Glutamatergic neuron (in vitro differentiated cells): ENCODE data around the gene CXXC5. TPM values are rescaled to one million over a fixed set of nuclear protein-coding genes. Genes with fewer than 3 reads are reported as not detected.
A peak's percentile ranks its signal among the peaks of the same experiment; 100 is the strongest.

Experiments
- DNase-seq: peaks from one replicate; pipeline ENCODE4 v3.0.0; 2022
- H3K27ac Mint-ChIP-seq: one replicate; pipeline ENCODE4 v1.8.0; 2020; ENCODE audit warnings: mild to moderate bottlenecking, mixed read lengths, inconsistent platforms; ENCODE audit not compliant: unreplicated experiment
- H3K27me3 Mint-ChIP-seq: one replicate; pipeline ENCODE4 v1.8.0; 2020; ENCODE audit warnings: mild to moderate bottlenecking, moderate library complexity, mixed read lengths, inconsistent platforms; ENCODE audit not compliant: unreplicated experiment
- H3K36me3 Mint-ChIP-seq: one replicate; pipeline ENCODE4 v1.8.0; 2020; ENCODE audit warnings: mild to moderate bottlenecking, mixed read lengths, inconsistent platforms; ENCODE audit not compliant: unreplicated experiment
- H3K4me1 Mint-ChIP-seq: one replicate; pipeline ENCODE4 v1.8.0; 2020; ENCODE audit warnings: mild to moderate bottlenecking, low read depth, mixed read lengths, inconsistent platforms; ENCODE audit not compliant: unreplicated experiment
- H3K4me3 Mint-ChIP-seq: one replicate; pipeline ENCODE4 v1.8.0; 2020; ENCODE audit warnings: mild to moderate bottlenecking, mixed read lengths, inconsistent platforms; ENCODE audit not compliant: unreplicated experiment
- H3K9me3 Mint-ChIP-seq: one replicate; pipeline ENCODE4 v1.8.0; 2020; ENCODE audit warnings: mild to moderate bottlenecking, moderate library complexity, mixed read lengths, inconsistent platforms; ENCODE audit not compliant: unreplicated experiment
- CTCF ChIP-seq: fragments of 200-600 bp; sonication (generic); IDR thresholded peaks from one replicate; pipeline ENCODE4 v1.5.0; 2021; ENCODE audit not compliant: partially characterized antibody, unreplicated experiment
- total RNA-seq: library from RNA; stranded (reverse); fragmentation: NEBNext Ultra II Directional; extraction: Animal tissue kit (Norgen Biotek cat#: 25700); gene quantifications from one replicate; pipeline ENCODE4 v1.2.1, GENCODE V29; 2021; ENCODE audit not compliant: unreplicated experiment

The CXXC5 gene
- total RNA-seq, 1 donor from 2014 or later, result 130 TPM

- Mint-ChIP-seq H3K27me3 (peaks cover 15% of the 10 kb centered on the region), H3K36me3 (no peaks in the 10 kb centered on the region), H3K4me1 (peaks cover 30% of the 10 kb centered on the region), H3K4me3 (no peak overlapping the region), H3K9me3 (peaks cover 15% of the 10 kb centered on the region), H3K27ac (no peak overlapping the region)
- TF ChIP-seq CTCF, result no peak
- no peak for DNase-seq
Measured at GRCh38 chr5:139631520-139632165, 16.5 kb upstream of the CXXC5 start.

- Mint-ChIP-seq H3K4me3 (peak overlapping the region; percentile 53), H3K4me1 (peaks cover 38% of the 10 kb centered on the region), H3K27me3 (peaks cover 17% of the 10 kb centered on the region), H3K36me3 (no peaks in the 10 kb centered on the region), H3K9me3 (peaks cover 17% of the 10 kb centered on the region), H3K27ac (peak overlapping the region; percentile 33)
- peak; percentile 81 for DNase-seq
- TF ChIP-seq CTCF, result peak; percentile 95
Measured at GRCh38 chr5:139633295-139634027, 14.7 kb upstream of the CXXC5 start.

- Mint-ChIP-seq H3K4me1 (peaks cover 43% of the 10 kb centered on the region), H3K27ac (peak overlapping the region; percentile 33), H3K27me3 (peaks cover 21% of the 10 kb centered on the region), H3K4me3 (peak overlapping the region; percentile 42), H3K36me3 (no peaks in the 10 kb centered on the region), H3K9me3 (peaks cover 22% of the 10 kb centered on the region)
- no peak for TF ChIP-seq CTCF
- DNase-seq, result no peak
Measured at GRCh38 chr5:139634028-139634325, 14.2 kb upstream of the CXXC5 start.

- Mint-ChIP-seq H3K27ac (peak overlapping the region; percentile 64), H3K27me3 (peaks cover 21% of the 10 kb centered on the region), H3K36me3 (no peaks in the 10 kb centered on the region), H3K4me1 (peaks cover 47% of the 10 kb centered on the region), H3K9me3 (peaks cover 25% of the 10 kb centered on the region), H3K4me3 (no peak overlapping the region)
- no peak for DNase-seq
- TF ChIP-seq CTCF, result no peak
Measured at GRCh38 chr5:139634541-139634940, 13.6 kb upstream of the CXXC5 start.

GRCh38 chr5:139635191-139635590 lies 13.0 kb upstream of the CXXC5 start:
- Mint-ChIP-seq H3K36me3 (no peaks in the 10 kb centered on the region), H3K4me3 (no peak overlapping the region), H3K9me3 (peaks cover 25% of the 10 kb centered on the region), H3K27me3 (peaks cover 21% of the 10 kb centered on the region), H3K4me1 (peaks cover 53% of the 10 kb centered on the region), H3K27ac (peak overlapping the region; percentile 92)
- TF ChIP-seq CTCF, result no peak
- no peak for DNase-seq
